ENCODE measurements around the gene SERTAD4. TPM values are rescaled to one million over a fixed set of nuclear protein-coding genes. Genes with fewer than 3 reads are reported as not detected.

Gene SERTAD4
- total and polyA plus RNA-seq, 2 donors = 1.4 to 6.9 TPM

DNA sequence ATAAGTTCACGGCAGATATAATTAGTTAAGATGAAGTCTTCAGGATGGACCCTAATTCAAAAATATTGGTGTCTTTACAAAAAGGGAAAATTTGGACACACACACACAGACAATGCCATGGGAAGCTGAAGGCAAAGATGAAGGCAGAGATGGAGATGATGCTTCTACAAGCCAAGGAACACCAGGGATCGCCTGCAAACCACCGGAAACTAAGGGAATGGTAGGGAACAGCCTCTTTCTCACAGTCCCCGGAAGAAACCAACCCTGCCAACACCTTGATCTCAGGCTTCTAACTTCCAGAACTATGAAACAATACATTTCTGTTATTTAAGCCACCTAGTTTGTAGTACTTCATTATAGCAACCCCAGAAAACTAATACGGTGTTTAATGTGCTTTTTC is 15.1 kb upstream of the SERTAD4 start:
- no peak overlapping the region for H3K4me3 ChIP-seq (ENCODE audit: low read depth, low read length)
- H3K36me3 ChIP-seq (ENCODE audit: insufficient read depth) = no peaks in the 10 kb centered on the region
- WGBS = 89% methylated on average over 5 of the region's 5 CpGs
- no peak overlapping the region for H3K27ac ChIP-seq (ENCODE audit: low read depth)
- DNase-seq (ENCODE audit: extremely low spot score) = no peak
- no peaks in the 10 kb centered on the region for H3K4me1 ChIP-seq (ENCODE audit: insufficient read depth)

DNA sequence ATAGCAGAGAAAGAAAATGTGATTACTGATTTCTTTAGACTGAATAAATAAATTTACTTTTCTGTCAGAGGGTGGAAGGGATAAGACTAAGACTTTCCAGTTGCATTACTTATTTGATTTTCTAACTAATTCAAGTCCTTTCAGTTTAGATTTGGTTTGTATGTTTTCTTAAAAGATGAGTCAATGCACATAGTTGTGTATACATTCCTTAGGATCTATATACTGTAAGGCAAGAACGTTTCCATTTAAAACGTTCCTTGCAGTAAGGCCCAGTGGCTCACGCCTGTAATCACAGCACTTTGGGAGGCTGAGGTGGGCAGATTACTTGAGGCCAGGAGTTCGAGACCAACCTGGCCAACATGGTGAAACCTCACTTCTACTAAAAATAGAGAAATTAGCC is 14.5 kb upstream of the SERTAD4 start:
- no peak for DNase-seq (ENCODE audit: extremely low spot score)
- WGBS = 68% methylated on average over 4 of the region's 4 CpGs

DNA sequence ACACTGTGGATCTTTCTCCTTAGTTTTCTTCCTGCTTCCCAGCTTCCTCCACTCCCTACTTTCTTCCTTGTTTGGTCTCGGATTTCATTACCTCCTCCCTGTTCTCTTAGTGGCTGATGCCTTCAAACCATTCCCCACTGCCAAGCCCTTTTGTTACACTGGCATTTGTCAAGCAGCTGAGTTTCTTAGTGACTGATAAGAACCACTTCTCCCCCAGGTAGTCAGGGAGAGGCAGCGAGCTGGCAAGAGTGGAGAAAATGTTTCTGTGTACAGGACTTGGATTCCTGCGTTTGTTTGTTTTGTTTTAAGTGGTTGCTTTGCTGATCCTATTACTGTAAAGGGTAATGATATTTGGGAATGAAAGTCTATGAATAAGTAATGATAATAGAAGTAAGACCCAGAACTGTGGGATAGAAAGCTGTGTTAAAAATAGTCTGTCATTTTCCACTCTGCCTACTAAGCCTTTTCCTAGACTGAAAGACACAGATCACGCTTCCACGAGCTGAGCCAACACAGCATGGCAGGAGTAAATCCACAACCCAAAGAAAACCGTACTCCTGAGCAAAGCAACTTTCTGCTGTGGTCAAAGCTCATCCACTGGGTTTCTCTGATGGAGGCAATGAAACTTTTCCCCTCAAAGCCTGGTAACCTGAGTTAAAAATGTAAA is 10.1 kb upstream of the SERTAD4 start:
- no peak for DNase-seq (ENCODE audit: extremely low spot score)
- Histone ChIP-seq H3K36me3 (ENCODE audit: insufficient read depth) (no peaks in the 10 kb centered on the region), H3K27ac (ENCODE audit: low read depth) (no peak overlapping the region), H3K4me1 (ENCODE audit: insufficient read depth) (peaks cover 2% of the 10 kb centered on the region), H3K4me3 (ENCODE audit: low read depth, low read length) (no peak overlapping the region)
- 32% methylated on average over 6 of the region's 6 CpGs for WGBS

More for the DNA sequence above, 14.5 kb upstream of the SERTAD4 start:
- Histone ChIP-seq H3K4me1 (ENCODE audit: insufficient read depth) (peaks cover 1% of the 10 kb centered on the region), H3K4me3 (ENCODE audit: low read depth, low read length) (no peak overlapping the region), H3K36me3 (ENCODE audit: insufficient read depth) (no peaks in the 10 kb centered on the region), H3K27ac (ENCODE audit: low read depth) (no peak overlapping the region)

DNA sequence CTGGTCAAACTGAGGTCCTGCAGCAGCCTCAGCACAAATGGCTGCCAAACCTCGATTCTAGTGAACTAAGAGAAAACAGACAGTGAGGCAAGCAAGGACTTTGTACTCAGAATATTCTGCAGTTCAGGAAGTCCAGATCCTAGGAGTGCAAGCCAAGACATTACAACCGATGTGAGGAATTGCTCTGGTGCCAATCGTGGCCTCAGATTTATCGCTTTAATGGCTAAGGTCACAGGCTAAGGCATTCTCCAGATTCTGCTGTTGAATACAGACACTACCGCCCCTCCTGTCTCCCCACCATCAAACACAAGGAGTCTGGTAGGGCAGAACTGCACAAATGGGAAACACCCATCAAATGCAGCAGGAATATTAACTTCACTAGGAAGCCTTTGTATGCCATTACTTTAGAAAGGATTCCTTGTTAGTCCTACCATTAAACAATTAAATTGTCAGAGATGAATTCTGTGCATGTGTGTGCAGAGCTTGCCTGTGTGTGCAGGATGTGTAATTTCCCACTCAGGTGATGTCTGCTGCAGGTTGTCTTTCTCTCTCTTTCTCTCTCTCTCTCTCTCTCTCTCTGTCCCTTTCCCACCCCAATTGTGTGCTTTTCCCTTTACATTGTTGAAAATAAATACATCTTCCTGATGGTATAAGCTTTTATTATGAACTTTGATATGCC is 9.2 kb upstream of the SERTAD4 start:
- Histone ChIP-seq H3K4me1 (ENCODE audit: insufficient read depth) (peaks cover 2% of the 10 kb centered on the region), H3K27ac (ENCODE audit: low read depth) (no peak overlapping the region), H3K36me3 (ENCODE audit: insufficient read depth) (no peaks in the 10 kb centered on the region), H3K4me3 (ENCODE audit: low read depth, low read length) (no peak overlapping the region)
- no peak for DNase-seq (ENCODE audit: extremely low spot score)
- WGBS = 34% methylated on average over 5 of the region's 5 CpGs

DNA sequence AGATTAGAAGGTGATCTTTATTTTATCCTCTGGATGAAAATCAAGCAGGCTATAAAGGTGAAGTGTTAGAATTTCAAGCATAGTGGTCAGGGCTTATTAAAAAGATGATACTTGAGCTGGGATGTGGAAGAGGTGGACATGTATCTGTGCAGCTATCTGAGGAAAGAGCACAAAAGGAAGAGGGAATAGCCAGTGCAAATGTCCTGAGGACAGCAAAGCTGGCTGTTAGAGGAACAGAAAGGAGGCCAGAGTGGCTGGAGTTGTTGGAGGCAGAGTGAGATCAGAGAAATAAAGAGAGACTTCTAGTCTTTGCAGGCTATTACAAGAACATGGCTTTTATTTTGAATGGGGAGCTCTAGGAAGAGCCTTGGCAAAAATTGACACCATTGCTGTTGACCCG is 4.4 kb upstream of the SERTAD4 start:
- WGBS = 71% methylated on average over 1 of the region's 1 CpG
- no peaks in the 10 kb centered on the region for H3K36me3 ChIP-seq (ENCODE audit: insufficient read depth)
- H3K27ac ChIP-seq (ENCODE audit: low read depth) = no peak overlapping the region
- DNase-seq (ENCODE audit: extremely low spot score) = no peak
- H3K4me3 ChIP-seq (ENCODE audit: low read depth, low read length) = no peak overlapping the region
- H3K4me1 ChIP-seq (ENCODE audit: insufficient read depth) = no peaks in the 10 kb centered on the region

DNA sequence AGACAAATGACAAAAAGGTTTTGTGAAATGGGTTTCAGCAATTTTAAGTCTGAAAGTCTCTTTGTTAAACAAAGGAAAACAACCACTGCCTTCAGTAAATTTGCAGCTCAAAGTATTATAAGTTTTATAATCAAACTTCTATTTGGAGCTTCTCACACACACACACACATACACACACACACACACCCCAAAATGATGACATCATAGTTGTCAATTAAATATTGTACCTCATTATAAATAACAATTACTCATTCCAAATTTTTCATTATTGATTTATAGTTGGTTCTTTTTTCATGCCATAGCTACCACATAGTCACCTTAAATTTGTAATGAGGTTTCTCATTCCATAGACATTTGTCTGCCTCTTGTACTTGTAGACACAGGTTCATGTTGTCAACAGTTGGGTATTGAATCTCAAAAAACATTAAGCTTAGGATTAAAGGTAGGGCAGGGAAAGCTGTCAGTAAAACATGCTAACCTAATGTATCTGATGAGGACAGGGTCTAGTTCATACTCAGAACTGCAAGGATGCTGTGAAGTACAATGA is 2.4 kb upstream of the SERTAD4 start:
- DNase-seq (ENCODE audit: extremely low spot score) = no peak
- Histone ChIP-seq H3K4me1 (ENCODE audit: insufficient read depth) (no peaks in the 10 kb centered on the region), H3K27ac (ENCODE audit: low read depth) (no peak overlapping the region), H3K4me3 (ENCODE audit: low read depth, low read length) (no peak overlapping the region), H3K36me3 (ENCODE audit: insufficient read depth) (no peaks in the 10 kb centered on the region)

DNA sequence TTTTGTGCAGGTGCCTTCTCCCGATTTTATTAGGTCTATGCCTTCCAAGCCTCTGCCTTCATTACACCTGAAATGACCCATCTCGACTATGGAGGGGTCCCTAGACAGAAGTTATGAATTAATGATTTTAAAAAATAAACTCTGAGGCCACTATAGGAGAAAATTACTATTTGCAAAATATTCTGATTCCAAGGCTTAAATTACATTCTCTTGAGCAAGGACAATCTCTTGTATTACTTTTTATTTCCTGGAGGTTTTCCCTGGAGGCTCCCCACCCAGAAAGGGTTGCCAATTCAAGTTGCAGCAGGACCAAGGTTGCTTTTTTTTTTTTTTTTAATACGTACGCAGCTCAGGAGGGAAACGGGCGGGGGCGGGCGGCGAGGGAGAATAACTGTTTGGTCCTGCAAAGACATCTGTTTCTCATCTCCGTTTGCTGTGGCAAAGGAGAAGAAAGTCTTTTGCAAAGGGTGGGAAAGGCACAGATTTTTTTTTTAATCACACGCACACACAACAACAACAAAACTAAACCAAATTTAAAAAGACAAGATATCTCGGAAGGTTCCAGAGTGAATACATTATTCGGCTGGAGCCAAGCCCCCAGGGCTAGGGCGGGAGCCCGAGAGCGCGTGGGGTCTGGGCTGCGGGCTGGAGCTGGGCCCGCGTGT is 618 bp upstream of the SERTAD4 start:
- no peak for DNase-seq (ENCODE audit: extremely low spot score)
- Histone ChIP-seq H3K4me1 (ENCODE audit: insufficient read depth) (no peaks in the 10 kb centered on the region), H3K4me3 (ENCODE audit: low read depth, low read length) (peak overlapping the region; percentile 91), H3K36me3 (ENCODE audit: insufficient read depth) (no peaks in the 10 kb centered on the region), H3K27ac (ENCODE audit: low read depth) (no peak overlapping the region)
- 4% methylated on average over 20 of the region's 20 CpGs for WGBS

DNA sequence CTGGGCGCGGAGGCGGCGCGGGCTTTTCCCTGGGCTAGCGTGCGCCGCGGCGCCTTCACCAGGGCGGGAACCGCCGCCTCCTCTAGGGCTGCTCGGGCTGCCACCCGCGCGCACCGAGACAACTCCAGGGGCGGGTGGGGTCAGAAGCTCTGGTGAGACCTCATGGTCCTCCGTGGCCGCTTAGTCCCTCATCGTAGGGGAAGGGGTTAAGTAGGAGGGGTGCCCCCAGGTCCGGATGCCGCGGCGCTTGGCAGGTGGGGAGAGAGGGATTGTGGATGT is 559 bp downstream of the SERTAD4 start:
- DNase-seq (ENCODE audit: extremely low spot score) = no peak
- Histone ChIP-seq H3K36me3 (ENCODE audit: insufficient read depth) (no peaks in the 10 kb centered on the region), H3K4me3 (ENCODE audit: low read depth, low read length) (peak overlapping the region; percentile 91), H3K4me1 (ENCODE audit: insufficient read depth) (no peaks in the 10 kb centered on the region), H3K27ac (ENCODE audit: low read depth) (peak overlapping the region; percentile 43)
- under 1% methylated on average over 26 of the region's 26 CpGs for WGBS

DNA sequence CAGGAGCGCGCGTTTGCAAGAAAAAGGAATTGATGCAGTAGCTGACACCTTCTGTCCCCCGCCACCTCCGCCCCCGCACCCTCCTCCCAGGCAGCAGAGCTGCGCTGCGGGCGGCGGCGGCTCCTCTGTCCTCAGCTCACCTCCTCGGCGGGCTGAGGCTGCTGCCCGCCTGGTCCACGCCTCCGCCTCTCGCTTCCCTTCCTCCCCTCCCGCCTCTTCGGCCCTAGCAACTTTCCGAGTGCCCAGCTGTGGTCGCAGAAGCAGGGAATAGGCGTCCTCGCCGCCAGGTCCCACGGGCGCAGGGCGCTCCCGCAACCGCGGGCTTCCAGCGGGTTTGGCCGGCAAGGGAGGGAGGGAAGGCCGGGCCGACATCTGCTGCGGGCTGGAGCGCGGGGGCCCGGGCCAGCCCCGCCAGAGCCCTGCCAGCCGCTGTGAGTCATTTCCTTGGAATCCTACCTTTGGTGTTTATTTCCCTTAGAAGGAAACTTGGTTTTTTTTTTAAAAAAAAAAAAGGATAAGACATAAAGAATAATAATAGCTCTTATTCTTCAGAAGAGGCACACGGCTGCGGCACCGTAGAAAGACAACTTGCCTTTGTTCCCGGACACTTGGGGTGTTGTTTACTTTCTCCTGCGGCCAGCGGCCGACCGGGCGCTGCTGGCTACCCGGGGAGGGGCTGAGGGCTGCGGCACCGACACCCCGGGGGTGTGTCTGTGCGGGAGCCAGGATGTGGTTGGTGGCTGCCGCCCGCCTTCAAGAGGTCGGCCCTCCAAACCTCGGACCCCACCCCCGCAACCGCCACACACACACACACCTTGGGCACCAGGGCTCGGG is 1.1 kb downstream of the SERTAD4 start:
- Histone ChIP-seq H3K27ac (ENCODE audit: low read depth) (no peak overlapping the region), H3K36me3 (ENCODE audit: insufficient read depth) (no peaks in the 10 kb centered on the region), H3K4me3 (ENCODE audit: low read depth, low read length) (peak overlapping the region; percentile 91), H3K4me1 (ENCODE audit: insufficient read depth) (no peaks in the 10 kb centered on the region)
- DNase-seq (ENCODE audit: extremely low spot score) = no peak
- WGBS = 4% methylated on average over 61 of the region's 61 CpGs

DNA sequence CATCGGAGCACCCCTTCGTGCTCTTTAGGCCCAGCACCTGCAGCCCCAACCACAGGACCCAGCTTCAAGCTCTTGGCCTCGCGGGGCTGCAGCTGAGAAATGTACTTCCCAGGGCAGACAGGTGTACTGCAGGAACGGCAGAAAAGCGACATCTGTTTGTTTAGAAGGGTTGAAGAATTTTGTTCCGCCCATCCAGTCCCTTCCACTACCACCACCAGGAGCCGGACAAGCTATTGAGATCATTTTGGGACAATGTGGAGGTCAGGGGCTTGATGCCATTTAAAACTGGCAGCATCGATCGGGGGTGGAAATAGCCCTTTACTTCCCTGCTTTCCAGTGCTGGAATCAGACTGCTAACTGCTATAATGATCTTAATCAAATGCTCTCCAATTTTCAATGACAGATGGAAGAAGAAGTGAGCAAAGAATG is 1.7 kb downstream of the SERTAD4 start:
- Histone ChIP-seq H3K4me3 (ENCODE audit: low read depth, low read length) (peak overlapping the region; percentile 91), H3K36me3 (ENCODE audit: insufficient read depth) (no peaks in the 10 kb centered on the region), H3K27ac (ENCODE audit: low read depth) (no peak overlapping the region), H3K4me1 (ENCODE audit: insufficient read depth) (no peaks in the 10 kb centered on the region)
- no peak for DNase-seq (ENCODE audit: extremely low spot score)
- WGBS = 60% methylated on average over 10 of the region's 10 CpGs

DNA sequence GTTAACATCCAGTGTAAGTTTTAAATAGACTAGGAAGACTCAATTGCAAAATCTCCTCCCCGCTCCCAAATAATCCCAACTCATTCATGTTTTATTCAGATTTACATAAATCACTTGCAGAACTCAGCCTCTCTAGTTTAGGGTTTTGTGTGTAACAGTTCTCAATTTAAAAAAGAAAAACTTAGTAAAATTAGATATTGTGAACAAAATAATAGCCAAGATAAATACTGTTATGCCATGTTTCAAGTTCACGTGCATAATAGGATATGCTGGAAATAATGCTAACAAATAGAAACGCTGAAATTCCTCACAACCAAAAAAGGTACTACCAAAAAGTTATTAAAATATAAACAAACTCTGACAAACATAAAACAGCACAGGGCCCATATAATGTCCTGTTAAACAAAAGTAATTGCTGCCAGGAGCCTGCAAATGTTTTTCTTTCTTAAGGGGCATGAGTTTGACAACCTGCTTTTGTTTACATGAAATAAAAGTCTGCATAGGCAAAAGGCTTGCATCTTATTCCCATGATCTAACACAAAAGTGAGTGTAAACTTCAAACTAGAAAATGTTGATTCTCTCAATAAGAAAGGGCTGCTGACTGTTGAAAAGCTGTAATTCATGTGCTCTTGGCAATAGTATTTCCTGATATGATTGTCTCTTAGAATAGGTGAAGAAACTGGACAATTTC is 2.9 kb downstream of the SERTAD4 start:
- no peak overlapping the region for H3K27ac ChIP-seq (ENCODE audit: low read depth)
- H3K4me1 ChIP-seq (ENCODE audit: insufficient read depth) = no peaks in the 10 kb centered on the region
- no peak overlapping the region for H3K4me3 ChIP-seq (ENCODE audit: low read depth, low read length)
- no peak for DNase-seq (ENCODE audit: extremely low spot score)
- no peaks in the 10 kb centered on the region for H3K36me3 ChIP-seq (ENCODE audit: insufficient read depth)
- 83% methylated on average over 3 of the region's 3 CpGs for WGBS

DNA sequence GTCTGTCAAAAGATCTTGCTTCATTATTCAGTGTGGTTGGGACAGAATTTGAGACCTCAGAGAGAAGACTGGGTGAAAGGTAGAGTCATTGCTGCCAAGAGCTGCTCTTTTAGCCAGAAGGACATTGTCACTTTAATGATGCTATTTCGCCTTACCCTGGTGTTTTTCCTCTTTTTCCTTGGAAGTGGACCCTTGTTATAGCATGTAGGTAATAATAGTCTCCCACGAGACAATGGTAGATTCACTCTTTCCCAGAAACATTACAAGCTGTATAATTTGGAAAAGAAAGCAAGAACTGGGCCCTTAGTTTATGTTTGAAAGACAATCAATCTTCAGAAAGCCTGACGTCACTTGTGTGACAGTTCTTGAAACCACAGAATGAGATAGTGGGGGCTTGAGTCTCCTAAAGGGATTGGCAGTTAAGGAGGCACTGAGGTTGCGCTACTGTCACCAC is 3.8 kb downstream of the SERTAD4 start:
- no peaks in the 10 kb centered on the region for H3K36me3 ChIP-seq (ENCODE audit: insufficient read depth)
- 64% methylated on average over 4 of the region's 4 CpGs for WGBS
- H3K4me1 ChIP-seq (ENCODE audit: insufficient read depth) = no peaks in the 10 kb centered on the region
- H3K4me3 ChIP-seq (ENCODE audit: low read depth, low read length) = no peak overlapping the region
- no peak for DNase-seq (ENCODE audit: extremely low spot score)
- H3K27ac ChIP-seq (ENCODE audit: low read depth) = no peak overlapping the region

DNA sequence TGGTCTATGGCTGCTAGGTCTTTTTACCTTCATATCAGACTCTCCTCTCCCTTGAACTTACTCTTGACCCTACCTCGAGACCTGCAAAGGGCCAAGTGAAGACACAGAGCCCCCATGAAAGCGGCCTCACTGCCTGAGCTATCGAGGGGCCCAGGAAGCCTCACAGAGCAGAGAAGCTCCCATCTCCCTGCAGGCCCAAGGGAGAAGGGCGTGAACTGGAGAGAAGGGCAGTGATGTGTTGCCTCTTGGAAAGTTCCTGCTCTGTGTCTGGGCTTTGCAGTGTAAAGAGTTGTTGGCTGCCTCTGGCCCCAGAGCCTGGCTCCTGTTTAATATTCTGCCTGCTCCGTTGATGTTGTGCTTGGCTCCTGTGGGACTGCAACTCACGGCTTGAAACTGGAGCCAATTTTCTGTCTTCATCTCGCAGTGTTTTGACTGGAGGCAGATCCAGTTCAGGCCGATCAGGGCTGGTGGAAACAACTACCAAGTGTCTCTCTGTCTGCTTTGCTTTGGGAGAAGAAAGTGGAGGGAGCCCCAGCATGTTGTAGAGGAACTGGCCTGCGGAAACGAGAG is 4.3 kb downstream of the SERTAD4 start:
- Histone ChIP-seq H3K36me3 (ENCODE audit: insufficient read depth) (no peaks in the 10 kb centered on the region), H3K4me3 (ENCODE audit: low read depth, low read length) (no peak overlapping the region), H3K27ac (ENCODE audit: low read depth) (peak overlapping the region; percentile 70), H3K4me1 (ENCODE audit: insufficient read depth) (no peaks in the 10 kb centered on the region)
- DNase-seq (ENCODE audit: extremely low spot score) = peak; percentile 62
- WGBS = 26% methylated on average over 10 of the region's 10 CpGs
